Measurements from ENCODE around the gene PRKG1. TPM values are rescaled to one million over a fixed set of nuclear protein-coding genes. Genes with fewer than 3 reads are reported as not detected.

PRKG1 gene
- total and polyA plus RNA-seq, 2 of the 8 experiments (the other 6 are each of a cell fraction or from before 2014, with no cell fraction given): 4.2 to 15.2 TPM

- POLR2A ChIA-PET (ENCODE audit: partially characterized antibody): interaction anchor here (1.5 kb wide), 1 partner anchor 20 kb away, joined by 4 read pairs; no protein-coding TSS in a partner anchor
These were observed 1111.0 kb downstream of the PRKG1 start for GRCh38 chr10:52185256-52185655.

More at GRCh38 chr10:52185256-52185655, 1111.0 kb downstream of the PRKG1 start:
- no peak overlapping the region for H3K4me2 ChIP-seq (ENCODE audit: insufficient read depth in 1 of 2, low read depth in 2 of 2, low read length in 2 of 2)
- no peak for DNase-seq (ENCODE audit: low read depth in 1 of 2, low spot score in 2 of 2)
- H3K56ac ChIP-seq (replicated peaks; ENCODE audit: insufficient read length, low read depth, low read length): no peak overlapping the region
- CTCF ChIA-PET (ENCODE audit: partially characterized antibody): no interaction called here
- no peaks in the 10 kb centered on the region for H3K79me2 ChIP-seq (ENCODE audit: control insufficient read depth in 1 of 2, insufficient read depth in 2 of 2, low read length in 2 of 2)
- no peak overlapping the region for H4K91ac ChIP-seq (replicated peaks; ENCODE audit: insufficient read length, low read length)
- H4K20me1 ChIP-seq (replicated peaks in 1 of 2; ENCODE audit: control insufficient read depth in 1 of 2, insufficient read depth in 2 of 2, low read length in 2 of 2): no peaks in the 10 kb centered on the region
- H2AK5ac ChIP-seq (ENCODE audit: low read depth, low read length): no peak overlapping the region
- H2BK15ac ChIP-seq (ENCODE audit: low read length): no peak overlapping the region
- TF ChIP-seq TAF7 (optimal IDR thresholded peaks at IDR 0.05; ENCODE audit: borderline replicate concordance, low read depth, low read length) (no peak), ASH2L (IDR thresholded peaks at IDR 0.05; ENCODE audit: low read length) (no peak), POU5F1 (IDR thresholded peaks at IDR 0.05; ENCODE audit: low read depth, low read length) (no peak), RNF2 (IDR thresholded peaks at IDR 0.05; ENCODE audit: borderline replicate concordance, low read depth, low read length, missing control alignments, poor library complexity, severe bottlenecking) (no peak)
- no peaks in the 10 kb centered on the region for H3K27me3 ChIP-seq (replicated peaks in 1 of 4; ENCODE audit: control insufficient read depth in 3 of 4, extremely low read depth in 1 of 4, insufficient read depth in 3 of 4, low read length in 3 of 4)
- H2BK5ac ChIP-seq (ENCODE audit: low read depth, low read length): no peak overlapping the region; the same call in 1 of the 2 replicates
- H3K18ac ChIP-seq (ENCODE audit: extremely low read depth, low read length): no peak overlapping the region
- H3K79me1 ChIP-seq (ENCODE audit: low read depth, low read length): no peaks in the 10 kb centered on the region
- no peak overlapping the region for H2BK20ac ChIP-seq (ENCODE audit: low read length)
- H3K27ac ChIP-seq (ENCODE audit: low read depth, low read length): no peak overlapping the region
- no peak overlapping the region for H3K4me3 ChIP-seq (ENCODE audit: extremely low read depth in 1 of 4, insufficient read depth in 2 of 4, low read depth in 3 of 4, low read length in 4 of 4)
- FAIRE-seq: no peak
- H3K4me1 ChIP-seq (replicated peaks in 1 of 4; ENCODE audit: control insufficient read depth in 3 of 4, insufficient read depth in 4 of 4, low read length in 3 of 4): peaks cover 0 to 5% (median 0%) of the 10 kb centered on the region in 4 experiments; a peak in 1 of 7 replicates
- no peaks in the 10 kb centered on the region for H3K36me3 ChIP-seq (ENCODE audit: control insufficient read depth in 2 of 4, insufficient read depth in 4 of 4, low read length in 3 of 4)
- no peak overlapping the region for H2AFZ ChIP-seq (ENCODE audit: low read length)
- no peak overlapping the region; the same call in 1 of the 2 replicates for H2BK12ac ChIP-seq (ENCODE audit: low read depth, low read length)
- no peak overlapping the region for H4K5ac ChIP-seq (ENCODE audit: insufficient read length, low read depth, low read length)
- no peak overlapping the region for H2BK120ac ChIP-seq (replicated peaks; ENCODE audit: low read depth, low read length)
- no peak overlapping the region for H3K4ac ChIP-seq (replicated peaks; ENCODE audit: insufficient read length, low read depth, low read length)
- no peaks in the 10 kb centered on the region for H3K23me2 ChIP-seq (ENCODE audit: low read depth, low read length)
- H3K9ac ChIP-seq (replicated peaks in 1 of 4; ENCODE audit: extremely low read depth in 1 of 4, low read depth in 3 of 4, low read length in 3 of 4): no peak overlapping the region; a peak in 1 of 7 replicates
- H3K9me3 ChIP-seq (ENCODE audit: insufficient read depth in 2 of 2, low read depth in 1 of 2, low read length in 1 of 2): peaks cover 9 to 13% of the 10 kb centered on the region in 2 experiments; a peak in 3 of 4 replicates
- no peak overlapping the region for H4K8ac ChIP-seq (ENCODE audit: extremely low read depth, insufficient read depth, low read length)
- no peak overlapping the region for H3K14ac ChIP-seq (ENCODE audit: insufficient read length)
- H3K23ac ChIP-seq (ENCODE audit: insufficient read length): no peak overlapping the region

Measured in H1 (cell line).